Right renal cortex interstitium (tissue), 3 donors: ENCODE data around the gene TMC3. TPM values are rescaled to one million over a fixed set of nuclear protein-coding genes. Genes with fewer than 3 reads are reported as not detected.

Experiments used
- DNase-seq, 3 donors: peaks; one replicate each; pipeline ENCODE4 v3.0.0-alpha.2; 2013; ENCODE audit warnings: low read depth in 3 of 3, low spot score in 2 of 3
- polyA plus RNA-seq, 3 donors: library from polyadenylated mRNA; unstranded; fragments of 120-200 nt; gene quantifications; one replicate each; pipeline ENCODE4 v1.2.1, GENCODE V29; 2013; ENCODE audit not compliant: insufficient read length in 3 of 3

Gene TMC3
- polyA plus RNA-seq, 3 donors: 0.10 to 0.21 (median 0.12) TPM

- no peak for DNase-seq
Observed at GRCh38 chr15:81385721-81386076, 11.7 kb upstream of the TMC3 start.

GRCh38 chr15:81384891-81385720, 11.1 kb upstream of the TMC3 start:
- no peak for DNase-seq

- DNase-seq: no peak
Observed at GRCh38 chr15:81381720-81382119, 7.7 kb upstream of the TMC3 start.

GRCh38 chr15:81380668-81381067, 6.7 kb upstream of the TMC3 start:
- no peak for DNase-seq

DNA sequence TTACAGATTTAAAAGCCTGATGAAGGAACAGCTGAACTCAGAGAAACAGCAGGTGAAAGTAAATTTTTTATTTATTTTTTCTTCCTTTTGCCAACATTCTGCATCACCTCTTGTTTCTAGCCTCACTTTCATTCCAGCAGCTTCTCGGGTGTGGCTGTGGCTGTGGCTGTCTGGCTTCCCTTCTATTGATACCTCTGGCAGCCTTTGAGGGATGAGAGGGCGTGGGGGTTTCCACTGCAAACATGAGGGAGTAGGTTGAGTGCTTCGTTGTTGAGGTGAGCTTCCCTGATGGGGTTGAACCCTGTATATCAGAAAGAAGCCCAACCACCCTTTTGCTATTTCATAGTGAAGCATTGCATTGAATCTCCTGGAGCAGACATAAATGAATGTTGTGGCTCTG, 6.2 kb upstream of the TMC3 start:
- DNase-seq: no peak

- no peak for DNase-seq
Observed at GRCh38 chr15:81379269-81379668, 5.3 kb upstream of the TMC3 start.

- no peak for DNase-seq
Observed at GRCh38 chr15:81378443-81378842, 4.4 kb upstream of the TMC3 start.

- DNase-seq: no peak
Observed at GRCh38 chr15:81377871-81378270, 3.9 kb upstream of the TMC3 start.

GRCh38 chr15:81376231-81376630, 2.2 kb upstream of the TMC3 start:
- DNase-seq: no peak

DNA sequence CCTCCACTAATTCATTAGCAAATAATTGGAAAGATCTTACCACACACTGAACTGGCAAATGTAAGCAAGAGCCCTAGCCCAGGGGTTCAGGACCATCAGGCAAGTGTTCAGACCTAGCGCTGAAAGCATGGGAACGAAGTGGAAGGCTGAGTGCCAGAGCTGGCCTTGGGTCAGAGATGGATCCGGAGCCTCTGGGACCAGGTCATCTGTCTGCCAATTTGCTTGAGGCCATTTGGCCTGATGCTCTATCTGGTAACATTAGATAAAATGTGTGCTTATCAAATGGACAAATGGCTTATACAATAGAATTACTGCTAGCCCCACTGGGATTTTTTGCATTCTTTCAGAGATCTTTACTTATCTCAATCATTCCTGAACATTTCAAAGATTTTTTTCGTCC, 1.4 kb upstream of the TMC3 start:
- DNase-seq: no peak

GRCh38 chr15:81373176-81373575, 837 bp downstream of the TMC3 start:
- no peak for DNase-seq

DNA sequence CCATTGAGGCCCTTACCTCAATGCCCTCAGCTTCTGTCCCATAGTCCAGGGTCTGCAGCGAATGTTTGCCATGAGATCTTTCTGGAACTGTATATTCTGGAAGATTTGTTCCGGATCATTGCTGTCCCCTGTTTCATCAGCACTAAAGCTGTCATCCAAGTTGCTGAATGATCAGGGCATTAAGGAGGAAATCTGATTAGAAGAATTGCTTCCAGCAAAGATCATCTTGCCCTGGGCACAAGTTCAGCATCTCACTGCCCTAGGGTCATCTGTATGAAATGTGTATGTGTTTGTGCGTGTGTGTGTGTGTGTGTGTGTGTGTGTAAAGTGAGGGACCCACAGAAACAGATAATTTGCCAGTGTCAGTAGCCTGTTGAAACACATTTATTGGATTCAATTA, 1.4 kb downstream of the TMC3 start:
- DNase-seq: no peak

DNA sequence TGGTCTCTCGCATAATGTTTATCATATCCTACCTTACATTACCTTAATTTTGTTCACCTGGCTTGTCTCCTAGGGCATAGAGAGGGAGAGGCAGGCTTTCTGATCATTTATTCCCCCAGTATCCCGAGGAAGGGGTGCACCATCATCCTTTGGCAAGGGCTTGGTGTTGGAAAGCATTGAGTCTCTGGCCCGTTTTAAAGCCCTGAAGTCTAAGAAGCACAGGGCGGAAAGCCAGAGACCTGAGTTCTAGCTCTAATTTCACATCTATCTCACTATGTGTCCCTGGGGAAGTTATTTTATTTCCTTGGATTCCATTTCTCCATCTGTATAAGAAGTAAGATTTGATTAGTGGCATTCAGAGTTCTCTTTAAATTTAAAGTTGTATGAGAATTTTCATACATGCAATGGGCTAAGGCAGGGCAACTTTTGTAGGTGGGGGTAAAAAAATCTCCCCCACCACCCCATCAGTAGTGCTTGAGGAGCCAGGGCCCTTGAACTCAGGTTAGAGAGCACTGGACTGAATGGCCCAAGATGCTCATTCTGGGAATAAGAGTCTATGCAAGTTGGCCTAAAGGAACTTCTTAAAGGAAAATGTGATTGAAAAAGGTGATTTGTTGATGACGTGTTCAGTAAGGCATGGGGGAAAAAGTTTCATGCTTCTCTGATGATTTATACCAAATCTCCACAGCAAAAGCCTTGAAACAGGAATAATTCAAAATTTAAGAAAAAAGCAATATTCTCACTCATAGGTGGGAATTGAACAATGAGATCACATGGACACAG, 10.1 kb downstream of the TMC3 start:
- no peak for DNase-seq

- DNase-seq: no peak
Observed at GRCh38 chr15:81363276-81363675, 10.7 kb downstream of the TMC3 start.

- DNase-seq: no peak
Observed at GRCh38 chr15:81362790-81363189, 11.2 kb downstream of the TMC3 start.

DNA sequence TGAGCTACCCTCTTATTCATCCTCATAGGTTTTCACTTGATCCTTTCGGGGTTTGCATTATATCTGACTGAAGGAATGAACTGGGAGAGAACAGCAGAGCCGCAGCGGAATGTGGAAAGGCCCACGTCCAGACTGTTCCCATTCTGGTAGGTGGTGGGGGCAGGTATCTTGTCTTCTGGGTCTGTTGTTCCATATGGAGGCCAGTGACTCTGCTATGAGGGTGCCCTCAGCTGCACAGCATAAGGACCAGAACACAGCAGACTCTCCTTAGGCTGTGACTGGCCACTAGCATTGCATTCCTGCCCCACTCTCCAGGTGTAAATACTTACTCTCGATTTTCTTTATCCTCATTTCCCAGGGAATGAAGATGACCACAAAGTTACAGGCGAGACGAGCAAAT, 12.1 kb downstream of the TMC3 start:
- DNase-seq: no peak

DNA sequence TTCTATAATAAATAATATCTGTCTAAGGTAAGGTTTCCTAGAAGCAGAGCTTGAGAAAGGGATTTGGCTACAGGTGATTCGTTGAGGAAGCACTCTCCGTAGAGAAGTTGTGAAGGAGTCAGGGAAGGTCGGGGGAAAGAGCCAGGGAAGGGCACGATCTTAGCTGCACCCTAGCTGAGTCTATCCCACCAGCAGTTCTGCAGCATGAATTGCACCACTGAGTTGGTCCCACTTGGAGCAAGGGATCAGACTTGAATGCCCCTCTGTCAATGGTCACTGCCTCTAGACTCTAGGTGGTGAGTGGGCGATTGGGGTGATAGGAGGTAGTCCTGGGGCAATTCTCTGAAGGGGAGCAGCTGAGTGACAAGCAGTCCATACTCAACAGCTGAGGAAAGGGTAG, 13.5 kb downstream of the TMC3 start:
- no peak for DNase-seq

- DNase-seq: no peak
Observed at GRCh38 chr15:81358248-81358647, 15.8 kb downstream of the TMC3 start.

DNA sequence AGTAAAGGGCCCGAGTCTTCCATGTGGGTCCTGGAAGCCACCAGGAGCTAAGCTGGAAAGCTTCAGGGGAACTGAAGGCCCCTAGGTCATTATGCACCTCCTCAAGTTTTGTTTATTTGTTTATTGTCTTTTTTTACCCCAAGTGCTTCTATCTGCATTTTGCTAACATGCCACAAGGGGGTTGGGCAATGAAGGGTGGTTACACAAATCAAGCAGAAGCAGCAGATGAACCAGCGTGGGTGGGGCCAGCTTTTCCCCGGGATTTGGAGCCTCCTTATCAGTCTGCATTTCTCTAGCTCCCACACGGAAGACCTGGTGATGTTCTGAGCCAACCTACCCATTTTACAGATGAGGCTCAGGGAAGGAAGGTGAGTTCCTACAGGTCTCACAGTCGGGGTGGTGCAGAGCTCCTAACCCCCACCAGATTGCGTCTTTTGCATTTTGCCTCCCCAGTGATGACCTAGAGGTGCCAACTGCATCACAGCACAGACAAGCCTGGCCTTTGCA, 16.8 kb downstream of the TMC3 start:
- no peak for DNase-seq

GRCh38 chr15:81356252-81356651, 17.8 kb downstream of the TMC3 start:
- DNase-seq: no peak

DNA sequence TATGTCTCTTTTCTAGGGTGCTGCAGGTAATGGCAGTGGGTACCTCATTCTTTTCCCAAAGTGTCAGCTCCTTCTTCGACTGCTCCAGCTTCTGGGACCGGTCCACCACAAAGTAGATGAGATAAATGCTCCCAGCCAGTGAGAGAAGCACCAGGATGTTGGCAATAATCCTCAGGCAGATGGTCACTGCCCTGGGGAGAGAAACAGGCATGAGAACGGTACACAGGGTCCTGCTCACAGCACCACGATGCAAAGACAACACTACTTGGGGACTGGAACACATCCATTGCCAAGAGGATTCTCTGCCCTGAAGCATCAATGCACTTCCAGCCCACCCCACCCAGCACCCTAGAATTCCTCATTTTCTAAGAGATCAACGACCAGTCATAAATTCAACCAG, 22.4 kb downstream of the TMC3 start:
- no peak for DNase-seq

GRCh38 chr15:81349271-81349670, 24.7 kb downstream of the TMC3 start:
- no peak for DNase-seq
